HEK293 (cell line): ENCODE measurements around the gene ATP2A2.

Source experiments
- CTCF ChIA-PET: fragments of 350-600 bp; formaldehyde crosslinking; extraction: SDS; loops from one replicate; lab custom pipeline; 2021; ENCODE audit warnings: antibody characterized with exemption; lab: Yijun Ruan, JAX
- POLR2A ChIA-PET: fragments of 300-600 bp; formaldehyde crosslinking; extraction: SDS; loops from one replicate; lab custom pipeline; 2020; ENCODE audit warnings: antibody characterized with exemption, inconsistent platforms; lab: Yijun Ruan, JAX
- H3K27ac ChIP-seq: fragments of 200-500 bp; sonication (Bioruptor generic); 2 replicates; pipeline ENCODE4 v1.5.1; 2014; ENCODE audit warnings: low read depth, low read length, control low read depth, inconsistent platforms; ENCODE audit errors: extremely low read depth
- H3K36me3 ChIP-seq, 2 experiments: fragments of 200-500 bp in 1 of 2; sonication (Bioruptor generic) in 1 of 2; 1 replicate in 1 of 2; 2 replicates in 1 of 2; pipeline ENCODE4 v1.5.1; 2014 to 2017; ENCODE audit warnings: inconsistent platforms in 2 of 2, low read length in 2 of 2; ENCODE audit not compliant: control insufficient read depth in 2 of 2, insufficient read depth in 1 of 2
- H3K4me1 ChIP-seq: fragments of 200-500 bp; sonication (Bioruptor generic); 2 replicates; pipeline ENCODE4 v1.5.1; 2014; ENCODE audit warnings: mild to moderate bottlenecking, low read length, inconsistent platforms; ENCODE audit not compliant: control insufficient read depth, insufficient read depth
- H3K4me3 ChIP-seq: 2 replicates; pipeline ENCODE4 v1.5.1; 2011; ENCODE audit warnings: low read depth, mild to moderate bottlenecking, control low read depth, low read length, moderate library complexity
- H3K9me3 ChIP-seq: fragments of 200-500 bp; sonication (Bioruptor generic); 2 replicates; pipeline ENCODE4 v1.5.1; 2014; ENCODE audit warnings: low read depth, low read length, inconsistent platforms; ENCODE audit not compliant: control insufficient read depth, insufficient read depth
- CTCF ChIP-seq: fragments of 450-650 bp; formaldehyde crosslinking; IDR thresholded peaks from 2 replicates; pipeline ENCODE4 v1.5.1; 2016; ENCODE audit warnings: missing biosample characterization, missing genetic modification characterization
- GLIS2 ChIP-seq: fragments of 450-650 bp; formaldehyde crosslinking; IDR thresholded peaks from 2 replicates; pipeline ENCODE4 v1.5.1; 2016; ENCODE audit warnings: missing biosample characterization, missing genetic modification characterization
- HOXA7 ChIP-seq: sonication (generic); formaldehyde crosslinking; IDR thresholded peaks from 2 replicates; pipeline ENCODE4 v1.8.1; 2022; ENCODE audit warnings: missing genetic modification reagents, borderline replicate concordance
- IKZF3 ChIP-seq: fragments of 450-650 bp; IDR thresholded peaks from 2 replicates; pipeline ENCODE4 v1.5.0; 2018; ENCODE audit warnings: missing biosample characterization, mild to moderate bottlenecking, missing genetic modification characterization, moderate library complexity
- PBX3 ChIP-seq: sonication (generic); formaldehyde crosslinking; IDR thresholded peaks from 2 replicates; pipeline ENCODE4 v1.8.1; 2022; ENCODE audit warnings: mild to moderate bottlenecking, moderate library complexity, missing genetic modification reagents
- SCRT1 ChIP-seq: fragments of 450-650 bp; formaldehyde crosslinking; IDR thresholded peaks from 2 replicates; pipeline ENCODE4 v1.5.1; 2016; ENCODE audit warnings: missing biosample characterization, missing genetic modification characterization, borderline replicate concordance
- SP2 ChIP-seq: fragments of 450-650 bp; formaldehyde crosslinking; IDR thresholded peaks from 2 replicates; pipeline ENCODE4 v1.5.1; 2016; ENCODE audit warnings: missing biosample characterization, missing genetic modification characterization
- ZBTB17 ChIP-seq: fragments of 450-650 bp; formaldehyde crosslinking; IDR thresholded peaks from 2 replicates; pipeline ENCODE4 v1.5.1; 2016; ENCODE audit warnings: missing biosample characterization, missing genetic modification characterization
- ZBTB26 ChIP-seq: fragments of 450-650 bp; formaldehyde crosslinking; optimal IDR thresholded peaks from 2 replicates; pipeline ENCODE3; 2016; ENCODE audit warnings: missing biosample characterization, mild to moderate bottlenecking, missing genetic modification characterization
- ZNF10 ChIP-seq: fragments of 450-650 bp; formaldehyde crosslinking; IDR thresholded peaks from 2 replicates; pipeline ENCODE4 v1.5.1; 2017; ENCODE audit warnings: missing biosample characterization, missing genetic modification characterization
- ZNF335 ChIP-seq: fragments of 450-650 bp; formaldehyde crosslinking; conservative IDR thresholded peaks from 2 replicates; pipeline ENCODE4 v1.5.1; 2016; ENCODE audit warnings: missing biosample characterization, missing genetic modification characterization
- ZNF362 ChIP-seq: fragments of 450-650 bp; formaldehyde crosslinking; IDR thresholded peaks from 2 replicates; pipeline ENCODE4 v1.5.1; 2016; ENCODE audit warnings: missing biosample characterization, missing genetic modification characterization
- ZNF501 ChIP-seq: fragments of 450-650 bp; formaldehyde crosslinking; IDR thresholded peaks from 2 replicates; pipeline ENCODE4 v1.5.1; 2016; ENCODE audit warnings: missing biosample characterization, missing genetic modification characterization
- ZNF561 ChIP-seq: fragments of 450-650 bp; IDR thresholded peaks from 2 replicates; pipeline ENCODE4 v1.5.1; 2018; ENCODE audit warnings: missing biosample characterization, missing genetic modification characterization, borderline replicate concordance
- ZNF600 ChIP-seq: fragments of 450-650 bp; formaldehyde crosslinking; IDR thresholded peaks from 2 replicates; pipeline ENCODE4 v1.5.1; 2016; ENCODE audit warnings: missing biosample characterization, missing genetic modification characterization
- ZNF610 ChIP-seq: fragments of 450-650 bp; formaldehyde crosslinking; IDR thresholded peaks from 2 replicates; pipeline ENCODE4 v1.5.1; 2016; ENCODE audit warnings: missing biosample characterization, missing genetic modification characterization, borderline replicate concordance
- ZNF621 ChIP-seq: fragments of 450-650 bp; formaldehyde crosslinking; IDR thresholded peaks from 2 replicates; pipeline ENCODE4 v1.5.1; 2017; ENCODE audit warnings: missing biosample characterization, missing genetic modification characterization
- ZNF624 ChIP-seq: fragments of 450-650 bp; formaldehyde crosslinking; IDR thresholded peaks from 2 replicates; pipeline ENCODE4 v1.5.1; 2017; ENCODE audit warnings: missing biosample characterization, missing genetic modification characterization
- ZNF629 ChIP-seq: fragments of 450-650 bp; formaldehyde crosslinking; IDR thresholded peaks from 2 replicates; pipeline ENCODE4 v1.5.1; 2017; ENCODE audit warnings: missing biosample characterization, missing genetic modification characterization
- ZNF677 ChIP-seq: fragments of 450-650 bp; IDR thresholded peaks from 2 replicates; pipeline ENCODE4 v1.5.0; 2018; ENCODE audit warnings: missing biosample characterization, mild to moderate bottlenecking, missing genetic modification characterization, moderate library complexity
- ZNF76 ChIP-seq: fragments of 450-650 bp; formaldehyde crosslinking; IDR thresholded peaks from 2 replicates; pipeline ENCODE4; 2016; ENCODE audit warnings: low read depth, missing biosample characterization, missing genetic modification characterization, borderline replicate concordance

The ATP2A2 gene

GRCh38 chr12:110281549-110282299 lies 677 bp downstream of the ATP2A2 start (continued):
- no peak for TF ChIP-seq PBX3 (CRISPR knock-in tag)
- no peak for TF ChIP-seq ZNF677 (tag by site-specific recombination)
- TF ChIP-seq ZNF561: peak; percentile 34; the same call in 1 of the 2 replicates
- TF ChIP-seq IKZF3: no peak; the same call in 1 of the 2 replicates
- TF ChIP-seq SCRT1 (tag by site-specific recombination): no peak
- peak; percentile 28; the same call in 1 of the 2 replicates for TF ChIP-seq ZNF501 (tag by site-specific recombination)
- TF ChIP-seq ZBTB26: peak; percentile 98
- peak; percentile 56 for TF ChIP-seq ZNF335 (tag by site-specific recombination)
- TF ChIP-seq ZNF76 (tag by site-specific recombination): peak; percentile 64; the same call in 1 of the 2 replicates
- TF ChIP-seq ZNF610 (tag by site-specific recombination): 0 out of 2 replicates have a peak, but pooled peaks have one; percentile 16
- peak; percentile 13; the same call in 1 of the 2 replicates for TF ChIP-seq CTCF (tag by site-specific recombination)
- TF ChIP-seq ZNF600: peak; percentile 65; the same call in 1 of the 2 replicates
- peak; percentile 48 for TF ChIP-seq SP2 (tag by site-specific recombination)
- peak; percentile 17; the same call in 1 of the 2 replicates for TF ChIP-seq ZNF10 (tag by site-specific recombination)
- peak; percentile 38; the same call in 1 of the 2 replicates for TF ChIP-seq GLIS2 (tag by site-specific recombination)
- no peak for TF ChIP-seq HOXA7 (CRISPR knock-in tag)
- TF ChIP-seq ZNF621: no peak
- TF ChIP-seq ZNF624 (tag by site-specific recombination): no peak

- H3K9me3 ChIP-seq: no peaks in the 10 kb centered on the region
- H3K36me3 ChIP-seq: peaks cover 15 to 46% of the 10 kb centered on the region in 2 experiments; a peak in 2 of 3 replicates
- H3K4me1 ChIP-seq: peaks cover 18% of the 10 kb centered on the region
- H3K27ac ChIP-seq: peak overlapping the region; percentile 97
- peak overlapping the region; percentile 92 for H3K4me3 ChIP-seq
- TF ChIP-seq ZNF629 (no peak), ZBTB17 (tag by site-specific recombination) (peak; percentile 7; the same call in 1 of the 2 replicates), ZNF362 (tag by site-specific recombination) (0 out of 2 replicates have a peak, but pooled peaks have one; percentile 49)
- CTCF ChIA-PET: interaction anchor here (0.6 to 0.8 kb wide), 2 partner anchors 32 to 134 kb away, joined by 3 read pairs; no protein-coding TSS in a partner anchor
- POLR2A ChIA-PET: interaction anchor here (0.8 to 3.1 kb wide), 7 partner anchors 9 to 158 kb away, joined by 3 to 18 read pairs (median 4); partner anchors contain the start of gene IFT81
These were observed 1.3 kb downstream of the ATP2A2 start for GRCh38 chr12:110282300-110282860.
